Hepatocyte (in vitro differentiated cells): ENCODE data around the gene RPL4.

ENCODE experiments used
- CTCF ChIP-seq: fragments of 200-600 bp; sonication (generic); IDR thresholded peaks from 2 replicates; pipeline ENCODE4 v1.5.1; 2016; ENCODE audit warnings: antibody characterized with exemption, mild to moderate bottlenecking; ENCODE audit not compliant: poor library complexity
- EZH2 ChIP-seq: fragments of 200-600 bp; sonication (generic); IDR thresholded peaks from 2 replicates; pipeline ENCODE4 v1.6.1; 2016; ENCODE audit warnings: antibody characterized with exemption, mild to moderate bottlenecking, borderline replicate concordance
- EZH2phosphoT487 ChIP-seq: fragments of 200-600 bp; sonication (generic); IDR thresholded peaks from one replicate; pipeline ENCODE4 v1.6.1; 2018; ENCODE audit warnings: antibody characterized with exemption, mild to moderate bottlenecking, low read depth, moderate library complexity; ENCODE audit not compliant: unreplicated experiment, severe bottlenecking

GRCh38 chr15:66461917-66462316 lies 42.7 kb downstream of the RPL4 start:
- TF ChIP-seq CTCF (no peak), EZH2phosphoT487 (no peak), EZH2 (no peak)
